HL-60 (cell line): ENCODE results near the gene EPHB4.

Experiments used
- DNase-seq, 2 experiments: peaks; one replicate each; pipeline ENCODE4 v3.0.0-alpha.2; 2010 to 2020; ENCODE audit warnings: low read depth in 1 of 2, low spot score in 1 of 2
- H3K27ac ChIP-seq: fragments of 250-450 bp; sonication (Bioruptor Pico); replicated peaks from 2 replicates; pipeline ENCODE4 v1.5.1; 2020; ENCODE audit warnings: mild to moderate bottlenecking, moderate library complexity
- H3K27me3 ChIP-seq: fragments of 250-450 bp; sonication (Bioruptor Pico); 2 replicates; pipeline ENCODE4 v1.5.1; 2021; ENCODE audit warnings: mild to moderate bottlenecking, moderate library complexity; ENCODE audit not compliant: insufficient read depth, poor library complexity, severe bottlenecking
- H3K4me3 ChIP-seq: replicated peaks from 2 replicates; pipeline ENCODE4 v1.5.1; 2011; ENCODE audit warnings: mild to moderate bottlenecking, control low read depth, low read length; ENCODE audit not compliant: insufficient read depth
- GABPA ChIP-seq: IDR thresholded peaks from 2 replicates; pipeline ENCODE4 v1.6.1; 2012; ENCODE audit warnings: low read depth
- POLR2AphosphoS5 ChIP-seq: IDR thresholded peaks from 2 replicates; pipeline ENCODE4 v1.6.1; 2012; ENCODE audit warnings: low read depth
- SPI1 ChIP-seq: IDR thresholded peaks from 2 replicates; pipeline ENCODE4 v1.6.1; 2012; ENCODE audit warnings: low read depth, mild to moderate bottlenecking, borderline replicate concordance
- TF ChIP-seq, protein P1 (sequence below): IDR thresholded peaks from one replicate; pipeline ENCODE4 v1.5.1; 2011; ENCODE audit warnings: low read length, control low read depth, inconsistent platforms; ENCODE audit not compliant: insufficient read depth
- TF ChIP-seq, protein P2 (sequence below): IDR thresholded peaks from 2 replicates; pipeline ENCODE4 v1.6.1; 2012; ENCODE audit warnings: low read depth; ENCODE audit not compliant: insufficient replicate concordance

Gene EPHB4

DNA sequence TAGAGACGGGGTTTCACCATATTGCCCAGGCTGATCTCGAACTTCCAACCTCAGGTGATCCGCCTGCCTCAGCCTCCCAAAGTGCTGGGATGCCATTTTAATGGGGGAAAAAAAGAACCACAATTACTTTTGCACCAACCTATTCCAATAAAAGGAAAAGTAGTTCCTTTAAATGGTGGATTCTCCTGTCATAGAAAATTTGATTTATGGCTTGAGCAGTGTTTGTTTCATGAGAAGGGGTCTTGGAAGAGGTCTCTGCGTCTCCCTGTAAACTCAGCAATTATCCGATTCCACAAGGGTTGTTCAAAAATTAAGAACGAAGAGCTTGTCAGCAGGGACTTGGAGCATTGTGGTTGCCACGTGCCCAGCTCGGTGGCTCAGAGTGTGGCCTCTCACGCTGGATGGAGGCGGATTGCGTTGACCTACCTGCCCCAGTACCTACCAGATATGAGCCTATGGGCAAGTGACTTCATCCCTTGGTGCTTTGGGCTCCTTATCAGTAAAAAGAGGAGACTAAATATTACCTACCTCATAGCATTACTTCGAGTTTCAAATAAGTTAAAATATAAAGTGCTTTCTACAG is 37.0 kb upstream of the EPHB4 start:
- Histone ChIP-seq H3K27ac (no peak overlapping the region), H3K27me3 (no peaks in the 10 kb centered on the region), H3K4me3 (no peak overlapping the region)
- no peak for DNase-seq
- TF ChIP-seq GABPA, result no peak
- TF ChIP-seq SPI1, result no peak
- no peak for TF ChIP-seq POLR2AphosphoS5
- TF ChIP-seq, protein P1, sequence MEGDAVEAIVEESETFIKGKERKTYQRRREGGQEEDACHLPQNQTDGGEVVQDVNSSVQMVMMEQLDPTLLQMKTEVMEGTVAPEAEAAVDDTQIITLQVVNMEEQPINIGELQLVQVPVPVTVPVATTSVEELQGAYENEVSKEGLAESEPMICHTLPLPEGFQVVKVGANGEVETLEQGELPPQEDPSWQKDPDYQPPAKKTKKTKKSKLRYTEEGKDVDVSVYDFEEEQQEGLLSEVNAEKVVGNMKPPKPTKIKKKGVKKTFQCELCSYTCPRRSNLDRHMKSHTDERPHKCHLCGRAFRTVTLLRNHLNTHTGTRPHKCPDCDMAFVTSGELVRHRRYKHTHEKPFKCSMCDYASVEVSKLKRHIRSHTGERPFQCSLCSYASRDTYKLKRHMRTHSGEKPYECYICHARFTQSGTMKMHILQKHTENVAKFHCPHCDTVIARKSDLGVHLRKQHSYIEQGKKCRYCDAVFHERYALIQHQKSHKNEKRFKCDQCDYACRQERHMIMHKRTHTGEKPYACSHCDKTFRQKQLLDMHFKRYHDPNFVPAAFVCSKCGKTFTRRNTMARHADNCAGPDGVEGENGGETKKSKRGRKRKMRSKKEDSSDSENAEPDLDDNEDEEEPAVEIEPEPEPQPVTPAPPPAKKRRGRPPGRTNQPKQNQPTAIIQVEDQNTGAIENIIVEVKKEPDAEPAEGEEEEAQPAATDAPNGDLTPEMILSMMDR, result no peak
- TF ChIP-seq, protein P2, sequence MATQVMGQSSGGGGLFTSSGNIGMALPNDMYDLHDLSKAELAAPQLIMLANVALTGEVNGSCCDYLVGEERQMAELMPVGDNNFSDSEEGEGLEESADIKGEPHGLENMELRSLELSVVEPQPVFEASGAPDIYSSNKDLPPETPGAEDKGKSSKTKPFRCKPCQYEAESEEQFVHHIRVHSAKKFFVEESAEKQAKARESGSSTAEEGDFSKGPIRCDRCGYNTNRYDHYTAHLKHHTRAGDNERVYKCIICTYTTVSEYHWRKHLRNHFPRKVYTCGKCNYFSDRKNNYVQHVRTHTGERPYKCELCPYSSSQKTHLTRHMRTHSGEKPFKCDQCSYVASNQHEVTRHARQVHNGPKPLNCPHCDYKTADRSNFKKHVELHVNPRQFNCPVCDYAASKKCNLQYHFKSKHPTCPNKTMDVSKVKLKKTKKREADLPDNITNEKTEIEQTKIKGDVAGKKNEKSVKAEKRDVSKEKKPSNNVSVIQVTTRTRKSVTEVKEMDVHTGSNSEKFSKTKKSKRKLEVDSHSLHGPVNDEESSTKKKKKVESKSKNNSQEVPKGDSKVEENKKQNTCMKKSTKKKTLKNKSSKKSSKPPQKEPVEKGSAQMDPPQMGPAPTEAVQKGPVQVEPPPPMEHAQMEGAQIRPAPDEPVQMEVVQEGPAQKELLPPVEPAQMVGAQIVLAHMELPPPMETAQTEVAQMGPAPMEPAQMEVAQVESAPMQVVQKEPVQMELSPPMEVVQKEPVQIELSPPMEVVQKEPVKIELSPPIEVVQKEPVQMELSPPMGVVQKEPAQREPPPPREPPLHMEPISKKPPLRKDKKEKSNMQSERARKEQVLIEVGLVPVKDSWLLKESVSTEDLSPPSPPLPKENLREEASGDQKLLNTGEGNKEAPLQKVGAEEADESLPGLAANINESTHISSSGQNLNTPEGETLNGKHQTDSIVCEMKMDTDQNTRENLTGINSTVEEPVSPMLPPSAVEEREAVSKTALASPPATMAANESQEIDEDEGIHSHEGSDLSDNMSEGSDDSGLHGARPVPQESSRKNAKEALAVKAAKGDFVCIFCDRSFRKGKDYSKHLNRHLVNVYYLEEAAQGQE, result no peak

DNA sequence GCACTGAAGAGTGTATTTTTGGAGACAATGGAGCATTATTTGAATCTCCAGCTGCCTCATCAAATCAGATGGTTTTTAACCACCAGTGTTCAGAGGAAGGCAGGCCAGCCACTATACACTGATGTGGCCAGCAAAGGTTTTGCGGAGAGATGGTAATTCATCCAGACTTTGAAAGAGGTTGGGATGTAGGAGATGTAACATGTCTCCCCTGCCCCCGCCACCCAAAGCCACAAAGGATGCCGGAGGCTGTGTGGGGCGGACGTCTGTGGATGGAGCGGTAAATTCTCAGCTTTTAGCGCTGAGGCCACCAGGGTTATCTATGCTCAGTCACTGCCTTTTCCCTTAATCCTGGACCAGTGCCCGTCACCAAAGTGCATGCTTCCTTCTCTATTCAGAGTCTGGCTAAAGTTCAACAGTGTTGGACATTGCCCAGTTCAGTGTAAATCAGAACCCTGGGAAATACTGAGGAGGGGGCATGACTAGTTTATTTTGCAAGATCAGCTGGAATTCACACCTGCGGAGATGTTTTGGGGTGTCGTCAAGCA is 36.2 kb upstream of the EPHB4 start:
- Histone ChIP-seq H3K27me3 (no peaks in the 10 kb centered on the region), H3K27ac (no peak overlapping the region), H3K4me3 (no peak overlapping the region)
- DNase-seq, result peak in 1 of 2 experiments; percentile 60
- TF ChIP-seq GABPA (no peak), SPI1 (no peak), POLR2AphosphoS5 (no peak; the same call in 1 of the 2 replicates)
- TF ChIP-seq, protein P1, result no peak
- TF ChIP-seq, protein P2, result no peak

DNA sequence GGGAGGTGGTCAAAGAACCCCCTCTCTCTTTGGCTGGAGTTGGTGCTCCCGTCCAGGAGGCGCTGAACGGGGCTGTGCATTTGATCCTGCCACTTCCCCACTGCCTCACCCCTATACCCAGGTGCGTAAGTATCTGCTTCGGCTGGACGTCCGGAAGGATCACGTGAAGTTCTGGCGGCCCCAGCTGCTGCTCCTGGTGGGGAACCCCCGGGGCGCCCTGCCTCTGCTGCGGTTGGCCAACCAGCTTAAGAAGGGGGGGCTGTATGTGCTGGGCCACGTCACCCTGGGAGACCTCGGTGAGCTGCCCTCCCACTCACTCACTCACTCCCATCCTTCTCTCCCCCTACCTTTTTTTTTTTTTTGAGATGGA is 34.3 kb upstream of the EPHB4 start:
- DNase-seq, result no peak
- Histone ChIP-seq H3K27me3 (no peaks in the 10 kb centered on the region), H3K4me3 (no peak overlapping the region), H3K27ac (no peak overlapping the region)
- TF ChIP-seq SPI1 (no peak), GABPA (no peak), POLR2AphosphoS5 (no peak)
- TF ChIP-seq, protein P1, result no peak
- TF ChIP-seq, protein P2, result no peak
